NK-92 (cell line): ENCODE data around the gene ANKRD52.

Experiments
- DNase-seq: peaks from one replicate; lab custom pipeline; 2025; ENCODE audit not compliant: unreplicated experiment; lab: John Stamatoyannopoulos, UW

Gene ANKRD52

GRCh38 chr12:56243731-56244181, 14.4 kb downstream of the ANKRD52 start:
- no peak for DNase-seq

- no peak for DNase-seq
Measured at GRCh38 chr12:56242986-56243385, 15.2 kb downstream of the ANKRD52 start.

GRCh38 chr12:56241424-56242303, 16.5 kb downstream of the ANKRD52 start:
- DNase-seq = no peak

DNA sequence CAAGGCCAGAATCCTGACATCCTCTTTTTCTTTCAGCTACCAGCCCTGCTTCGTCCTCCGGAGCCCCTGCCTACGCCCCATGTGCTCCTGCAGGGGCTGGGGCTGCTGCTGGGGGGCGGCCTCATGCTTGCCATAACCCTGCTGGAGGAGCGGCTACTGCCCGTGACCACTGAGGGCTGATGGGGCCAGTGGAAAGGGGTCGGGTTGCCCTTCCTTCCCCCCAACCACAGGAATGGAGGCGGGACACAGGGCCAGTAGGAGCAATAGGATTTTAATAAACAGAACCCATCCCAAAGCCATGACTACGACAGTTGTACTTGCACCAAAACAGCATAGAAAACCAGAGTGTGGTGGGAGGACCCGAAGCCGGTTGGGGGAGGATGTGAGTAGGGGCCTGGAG, 20.6 kb downstream of the ANKRD52 start:
- DNase-seq = no peak

GRCh38 chr12:56236985-56237384, 21.2 kb downstream of the ANKRD52 start:
- DNase-seq = no peak

GRCh38 chr12:56236091-56236490, 22.1 kb downstream of the ANKRD52 start:
- DNase-seq = no peak

GRCh38 chr12:56234746-56235436, 23.3 kb downstream of the ANKRD52 start:
- DNase-seq = no peak

DNA sequence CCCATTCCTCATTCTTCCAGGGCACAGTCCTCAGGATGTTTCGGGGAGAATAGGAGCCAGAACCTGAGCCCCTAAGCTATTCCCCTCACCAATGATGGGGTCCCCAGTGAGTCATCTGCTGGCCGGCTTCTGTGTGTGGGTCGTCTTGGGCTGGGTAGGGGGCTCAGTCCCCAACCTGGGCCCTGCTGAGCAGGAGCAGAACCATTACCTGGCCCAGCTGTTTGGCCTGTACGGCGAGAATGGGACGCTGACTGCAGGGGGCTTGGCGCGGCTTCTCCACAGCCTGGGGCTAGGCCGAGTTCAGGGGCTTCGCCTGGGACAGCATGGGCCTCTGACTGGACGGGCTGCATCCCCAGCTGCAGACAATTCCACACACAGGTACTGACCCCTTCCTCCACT, 27.0 kb downstream of the ANKRD52 start:
- DNase-seq = no peak

DNA sequence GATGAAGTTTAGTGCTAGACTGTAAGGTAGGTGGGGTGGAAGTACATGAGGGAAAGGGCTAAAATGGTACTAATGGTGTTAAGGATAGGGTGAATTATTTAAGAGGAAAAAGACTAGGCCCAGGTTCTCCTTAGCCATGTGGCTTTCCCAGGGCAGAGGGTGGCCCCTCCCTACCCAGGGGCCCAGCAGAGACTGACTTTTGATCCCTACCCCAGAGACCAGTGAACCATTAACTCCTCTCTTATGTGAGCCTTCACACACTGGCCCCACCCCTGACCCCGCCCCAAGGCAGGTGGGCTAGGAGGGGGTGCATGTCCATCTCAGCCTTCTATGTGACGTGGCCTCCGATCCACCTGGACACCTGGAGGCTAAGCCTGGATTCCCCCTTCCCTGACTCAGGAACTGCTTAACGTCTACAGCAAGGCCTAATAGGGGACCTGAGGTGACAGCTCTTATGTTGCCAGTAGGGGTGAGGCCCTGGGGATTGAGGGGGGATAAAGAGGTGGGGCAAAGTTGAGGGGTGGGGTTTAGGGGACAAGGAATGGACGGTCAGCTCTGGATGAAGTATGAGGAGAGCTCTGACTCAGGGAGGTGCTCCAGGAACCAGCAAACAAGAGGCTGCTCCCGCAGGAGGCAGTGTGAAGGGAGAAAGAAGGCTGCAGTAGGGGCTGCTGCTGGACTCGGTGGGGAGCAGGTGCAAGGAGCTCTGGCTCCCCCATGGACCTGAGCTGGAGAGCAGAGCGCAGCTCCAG, 27.6 kb downstream of the ANKRD52 start:
- DNase-seq = no peak

GRCh38 chr12:56229916-56230431, 28.2 kb downstream of the ANKRD52 start, which contains the start of gene SLC39A5:
Gene SLC39A5 (plus strand): TSS chr12:56230051. CDS start chr12:56231275, 1,224 bp downstream.
- no peak for DNase-seq

- no peak for DNase-seq
Measured at GRCh38 chr12:56229082-56229481, 29.1 kb downstream of the ANKRD52 start.

- DNase-seq = no peak
Measured at GRCh38 chr12:56224954-56225353, 33.2 kb downstream of the ANKRD52 start.

GRCh38 chr12:56224102-56224701, 34.0 kb downstream of the ANKRD52 start, which contains the start of gene NABP2:
Gene NABP2 (plus strand): TSS chr12:56224342. CDS start chr12:56224857, 515 bp downstream.
- no peak for DNase-seq

- no peak for DNase-seq
Measured at GRCh38 chr12:56223571-56224101, 34.5 kb downstream of the ANKRD52 start.

- no peak for DNase-seq
Measured at GRCh38 chr12:56222531-56222895, 35.7 kb downstream of the ANKRD52 start.

- peak; percentile 44 for DNase-seq
Measured at GRCh38 chr12:56221757-56222530, 36.2 kb downstream of the ANKRD52 start, which contains the start of gene RNF41. Gene RNF41 (minus strand): TSS chr12:56221922. CDS start chr12:56214047, 7,875 bp downstream.

DNA sequence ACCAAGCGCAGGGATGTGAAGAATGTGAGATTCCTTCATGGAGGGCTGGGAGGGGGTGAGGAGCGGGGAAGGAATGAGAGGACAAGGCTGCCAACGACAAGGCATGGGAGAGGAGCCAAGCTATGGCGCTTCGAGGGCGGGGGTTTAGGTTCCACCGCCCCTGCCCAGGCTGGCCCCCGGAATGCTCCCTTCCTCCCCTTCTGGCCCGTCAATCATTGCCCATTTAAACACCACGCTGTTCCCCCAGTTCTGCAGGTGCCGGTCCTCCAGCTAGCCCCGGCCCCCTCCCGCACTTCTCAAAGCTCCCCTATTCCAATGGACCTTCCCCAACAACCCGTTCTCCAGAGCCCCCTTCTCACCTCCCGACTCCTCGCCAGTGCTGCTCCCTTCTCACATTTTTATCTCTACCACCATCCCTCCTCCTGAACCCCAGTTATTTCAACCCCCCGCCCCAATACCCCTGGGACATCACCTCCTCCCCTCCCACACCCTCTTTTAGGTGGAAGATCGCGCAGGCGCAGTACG, 36.9 kb downstream of the ANKRD52 start:
- no peak for DNase-seq

DNA sequence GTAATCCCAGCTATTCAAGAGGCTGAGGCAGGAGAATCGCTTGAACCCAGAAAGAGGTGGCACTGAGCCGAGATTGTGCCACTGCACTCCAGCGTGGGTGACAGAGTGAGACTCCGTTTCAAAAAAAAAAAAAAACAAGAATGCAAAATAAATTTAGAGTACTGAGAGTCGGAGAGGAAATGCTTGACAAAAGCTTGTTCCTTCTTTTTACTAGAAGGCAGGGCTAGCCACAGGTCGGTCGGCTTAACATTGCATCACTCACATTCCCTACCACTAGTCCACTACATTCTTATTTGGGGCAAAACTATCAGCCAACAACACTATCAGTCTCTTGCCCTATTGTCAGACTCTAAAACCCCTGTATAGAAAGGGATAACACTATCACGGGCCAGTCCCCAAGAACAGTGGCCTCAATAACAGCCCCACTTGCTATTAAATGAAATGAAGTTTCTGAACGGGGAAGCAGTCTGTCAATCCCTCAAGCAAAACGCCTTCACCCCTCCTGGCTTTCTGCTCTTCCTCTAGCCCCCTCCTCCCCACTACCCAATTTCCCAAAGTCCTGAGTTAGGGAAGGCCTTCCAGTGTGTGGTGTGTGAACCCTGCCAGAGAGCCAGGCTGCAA, 37.5 kb downstream of the ANKRD52 start:
- DNase-seq = no peak

GRCh38 chr12:56219840-56220239, 38.3 kb downstream of the ANKRD52 start:
- no peak for DNase-seq
